ENCODE results near the gene MTHFD2L. TPM values are rescaled to one million over a fixed set of nuclear protein-coding genes. Genes with fewer than 3 reads are reported as not detected.

Gene MTHFD2L
- total RNA-seq, 1 experiment from 2014 or later: 7.1 TPM

DNA sequence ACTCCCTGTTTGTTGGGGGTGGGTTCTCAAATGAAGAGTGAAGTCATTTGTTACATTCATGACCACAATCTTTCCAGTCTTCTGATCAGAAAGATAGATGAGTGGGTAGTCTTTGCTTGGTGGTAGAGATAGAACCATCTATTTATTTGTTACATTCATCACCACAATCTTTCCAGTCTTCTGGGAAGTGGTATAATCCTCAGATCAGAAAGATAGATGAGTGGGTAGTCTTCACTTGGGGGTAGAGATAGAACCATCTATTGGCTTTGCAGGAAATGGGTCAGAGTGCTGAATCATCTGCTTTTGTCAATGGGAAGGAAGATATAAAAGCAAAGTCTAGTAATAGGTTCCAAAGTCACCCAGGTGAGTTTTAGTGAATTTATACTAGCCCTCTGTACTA is 86.1 kb downstream of the MTHFD2L start:
- no peak for DNase-seq (ENCODE audit: low spot score)

DNA sequence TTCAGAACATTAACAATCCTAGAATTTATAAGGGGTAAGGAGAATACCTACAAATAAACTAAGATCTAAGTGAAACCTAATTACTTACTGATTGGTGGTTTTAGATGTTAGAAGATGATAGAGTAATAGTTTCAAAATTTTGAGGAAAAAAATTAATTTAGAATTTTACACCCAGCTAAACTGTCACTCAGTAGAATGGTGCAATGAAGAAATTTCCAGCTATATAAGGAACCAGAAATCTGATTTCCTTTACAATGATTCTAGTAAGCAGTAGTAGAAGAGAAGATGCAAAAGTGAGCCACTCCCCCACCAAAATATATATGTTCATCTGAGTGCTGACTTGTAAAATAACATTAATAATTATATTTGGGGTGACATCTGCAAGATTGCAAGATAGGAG is 95.0 kb downstream of the MTHFD2L start:
- DNase-seq (ENCODE audit: low spot score): no peak

DNA sequence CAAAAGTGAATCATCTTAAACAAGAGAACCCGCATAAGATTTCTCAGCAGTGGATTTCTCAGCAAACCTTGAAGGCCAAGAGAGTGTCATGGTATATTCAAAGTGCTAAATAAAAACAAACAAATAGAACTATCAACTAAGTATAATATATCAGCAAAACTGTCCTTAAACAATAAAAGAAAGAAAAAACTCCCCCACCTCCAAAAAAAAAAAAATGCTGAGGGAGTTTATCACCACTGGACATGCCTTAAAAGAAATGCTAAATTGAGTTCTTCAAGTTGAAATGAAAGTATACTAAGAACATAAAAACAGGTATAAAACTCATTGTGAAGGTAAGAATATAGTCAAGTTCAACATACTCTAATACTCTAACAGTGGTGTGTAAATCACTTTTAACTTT is 96.5 kb downstream of the MTHFD2L start:
- no peak for DNase-seq (ENCODE audit: low spot score)

DNA sequence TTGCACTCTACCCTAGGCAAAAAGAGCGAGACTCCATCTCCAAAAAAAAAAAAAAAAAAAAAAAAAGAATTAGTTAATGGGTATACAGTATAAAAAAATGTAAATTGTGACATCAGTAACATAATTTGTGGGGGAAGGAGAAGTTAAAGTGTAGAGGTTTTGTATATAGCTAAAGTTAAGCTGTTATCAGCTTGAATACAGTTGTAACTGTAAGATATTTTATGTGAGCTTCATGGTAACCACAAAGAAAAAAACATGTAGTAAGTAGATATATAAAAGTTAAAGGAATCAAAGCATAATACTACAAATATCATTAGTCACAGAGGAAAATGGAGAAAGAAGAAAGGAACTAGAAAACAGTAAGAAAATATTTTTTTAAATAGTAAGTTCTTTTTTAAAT is 97.2 kb downstream of the MTHFD2L start:
- DNase-seq (ENCODE audit: low spot score): no peak

DNA sequence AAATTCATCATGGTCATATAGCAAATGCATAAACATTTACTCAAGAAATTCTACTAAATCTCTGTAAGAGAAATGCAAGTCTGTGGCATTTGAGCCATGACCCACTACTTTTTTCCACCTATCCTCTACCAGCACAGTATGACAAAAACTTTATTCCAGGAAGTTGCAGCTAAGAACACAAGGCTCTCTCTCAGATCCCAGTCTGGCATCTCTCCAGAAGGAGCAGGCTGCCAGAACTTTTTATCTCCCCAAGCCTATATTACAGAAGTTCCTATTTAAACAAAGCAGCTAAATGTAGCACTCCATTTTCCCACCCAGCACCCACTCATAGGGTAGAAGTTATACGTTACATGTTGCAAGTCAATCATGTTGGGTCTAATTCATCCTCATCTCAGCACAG is 101.0 kb downstream of the MTHFD2L start:
- peak; percentile 11 for DNase-seq (ENCODE audit: low spot score)

DNA sequence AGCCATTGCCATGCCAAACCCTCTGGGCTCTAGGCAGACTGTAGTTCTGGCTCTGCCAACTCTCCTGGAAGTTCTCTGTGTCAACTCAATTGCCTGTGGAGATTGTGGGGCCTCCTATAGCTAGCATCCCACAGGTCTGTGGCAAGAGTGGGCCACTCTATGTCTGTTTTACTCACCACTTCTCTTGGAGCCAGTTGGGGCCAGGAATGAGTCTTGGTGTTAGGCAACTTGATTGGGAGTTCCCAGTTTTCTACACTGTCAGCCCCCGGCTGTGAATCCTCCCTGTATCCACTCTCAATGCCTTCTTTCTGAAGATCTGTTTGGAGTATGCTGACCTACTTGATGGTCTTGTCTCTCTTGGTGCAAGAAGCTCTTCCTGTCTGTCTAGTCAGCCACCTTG is 102.1 kb downstream of the MTHFD2L start:
- no peak for DNase-seq (ENCODE audit: low spot score)

DNA sequence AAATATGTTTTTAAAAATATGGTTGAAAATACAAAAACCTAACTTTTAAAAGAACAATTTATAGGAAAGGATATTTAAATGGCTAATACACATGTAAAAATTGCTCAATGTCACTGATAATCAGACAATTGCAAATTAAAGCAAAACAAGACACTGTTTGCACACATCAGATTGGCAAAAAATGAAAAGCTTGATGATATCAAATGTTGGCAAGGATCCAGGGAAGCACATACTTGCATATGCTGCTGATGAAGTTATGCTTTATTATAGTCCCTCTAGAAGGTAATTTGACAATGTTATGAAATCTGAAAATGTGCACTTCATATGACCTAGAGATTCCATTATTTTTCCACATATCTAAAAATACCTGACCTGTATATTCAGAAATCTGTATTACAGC is 104.6 kb downstream of the MTHFD2L start:
- DNase-seq (ENCODE audit: low spot score): no peak

DNA sequence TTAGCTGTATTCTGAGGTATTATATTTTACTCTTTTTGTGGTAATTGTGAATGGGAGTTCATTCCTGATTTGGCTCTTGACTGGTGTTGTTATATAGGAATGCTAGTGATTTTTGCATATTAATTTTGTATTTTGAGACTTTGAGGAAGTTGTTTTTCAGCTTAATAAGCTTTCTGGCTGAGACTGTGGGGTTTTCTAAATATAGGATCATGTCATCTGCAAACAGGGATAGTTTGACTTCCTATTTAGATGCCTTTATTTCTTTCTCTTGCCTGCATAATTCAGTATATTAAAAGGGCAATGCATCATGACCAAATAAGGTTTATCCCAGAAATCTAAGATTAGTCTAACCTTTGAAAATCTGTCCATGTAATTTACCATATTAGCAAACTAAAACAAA is 105.6 kb downstream of the MTHFD2L start:
- DNase-seq (ENCODE audit: low spot score): no peak

DNA sequence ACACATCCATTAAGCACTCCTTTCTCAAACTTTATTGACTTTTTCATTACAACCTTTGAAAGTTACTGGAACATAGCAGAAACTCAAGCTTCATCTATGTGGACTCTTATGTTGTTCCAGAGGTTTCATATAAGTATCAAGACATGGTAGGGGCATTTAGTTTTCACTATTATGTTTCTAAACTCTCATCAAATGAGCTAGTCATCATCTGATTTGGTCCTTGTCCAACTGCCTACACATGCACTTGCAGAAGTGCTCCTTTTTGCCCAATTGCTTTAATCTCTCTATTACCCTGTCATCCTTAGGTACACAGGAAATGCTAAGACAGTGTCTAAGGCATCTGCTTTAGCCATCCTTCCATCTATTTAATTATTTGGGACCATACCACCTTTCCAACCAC is 108.2 kb downstream of the MTHFD2L start:
- no peak for DNase-seq (ENCODE audit: low spot score)

DNA sequence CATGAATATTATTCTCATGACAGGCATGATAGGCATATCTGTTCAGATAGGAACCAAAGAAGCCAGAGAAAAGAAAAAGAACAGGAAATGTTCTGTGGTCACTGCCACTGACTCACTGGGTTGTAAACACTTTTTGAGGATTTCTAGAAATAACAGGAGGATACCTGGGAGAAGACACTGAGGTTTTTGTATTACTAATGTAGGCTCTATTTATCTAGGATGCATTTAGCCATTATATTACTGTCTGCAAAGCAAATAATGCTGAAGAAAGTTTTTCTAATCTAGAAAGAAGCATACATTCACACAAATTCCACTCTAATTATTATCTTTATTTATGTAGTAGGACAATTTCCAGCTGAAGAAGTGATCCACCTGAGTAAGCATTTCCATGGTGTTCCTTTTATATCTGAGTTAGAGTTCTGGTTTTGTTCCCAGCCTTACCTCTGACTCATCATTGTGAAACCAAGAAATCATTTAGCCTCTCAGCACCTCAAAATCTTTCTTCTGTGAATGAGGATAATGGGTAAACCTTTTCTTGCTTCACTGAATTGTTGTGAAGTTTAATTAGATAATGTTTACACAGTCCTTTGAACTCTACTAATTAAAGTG is 110.2 kb downstream of the MTHFD2L start:
- peak; percentile 66 for DNase-seq (ENCODE audit: low spot score)

DNA sequence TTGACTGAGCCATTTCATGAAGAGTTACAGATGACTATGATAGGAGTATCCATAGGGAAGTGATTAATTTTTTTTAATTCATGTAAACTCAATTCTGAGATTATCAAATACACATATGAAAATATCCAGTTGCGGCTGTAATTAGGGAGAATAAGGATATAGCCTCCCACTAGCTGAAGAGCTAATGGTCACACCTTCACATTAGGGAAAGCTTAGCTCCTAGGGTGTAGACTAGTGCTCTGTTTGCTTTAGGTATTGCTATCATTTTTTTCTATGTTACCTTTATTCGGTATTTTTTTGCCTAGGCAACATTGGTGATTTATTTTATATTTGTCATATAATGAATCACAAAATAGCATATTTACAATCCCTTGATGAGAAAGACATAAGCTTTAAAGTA is 110.7 kb downstream of the MTHFD2L start:
- DNase-seq (ENCODE audit: low spot score): no peak

DNA sequence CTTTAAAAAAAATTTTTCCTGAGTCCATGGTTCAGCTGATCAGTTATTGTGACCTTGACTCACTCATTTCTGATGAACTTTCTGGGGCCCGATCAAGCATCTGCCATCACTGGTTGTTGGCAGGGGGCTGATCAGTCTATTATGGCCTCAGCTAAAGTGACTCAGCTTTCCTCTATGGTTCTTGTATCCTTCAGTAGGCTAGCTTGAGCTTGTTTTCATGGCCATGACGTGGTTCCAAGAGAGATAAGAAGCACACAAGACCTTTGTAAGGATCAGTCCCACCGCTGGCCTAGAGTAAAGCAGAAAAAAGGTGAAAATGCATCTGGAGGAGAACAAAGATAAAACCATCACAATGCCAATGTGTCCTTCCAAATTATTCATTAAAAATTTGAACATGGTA is 120.6 kb downstream of the MTHFD2L start:
- no peak for DNase-seq (ENCODE audit: low spot score)

DNA sequence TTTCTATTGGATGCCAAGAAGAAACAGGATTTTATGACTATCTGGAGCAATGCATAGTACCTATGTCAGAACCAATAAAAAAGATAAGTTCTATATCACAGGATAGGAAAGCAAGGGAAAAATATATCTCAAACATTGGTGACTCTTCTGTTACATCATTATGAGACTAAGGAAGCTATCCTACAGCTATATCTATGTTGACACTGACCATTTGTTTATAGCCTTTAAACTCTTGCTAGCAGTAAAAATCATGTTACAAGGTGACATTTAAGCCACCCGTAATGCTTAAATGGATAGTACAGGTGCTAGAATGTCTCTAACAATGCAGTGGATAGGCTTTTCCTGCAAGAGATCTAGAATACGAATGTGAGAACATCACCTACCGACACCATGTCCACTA is 121.8 kb downstream of the MTHFD2L start:
- no peak for DNase-seq (ENCODE audit: low spot score)

DNA sequence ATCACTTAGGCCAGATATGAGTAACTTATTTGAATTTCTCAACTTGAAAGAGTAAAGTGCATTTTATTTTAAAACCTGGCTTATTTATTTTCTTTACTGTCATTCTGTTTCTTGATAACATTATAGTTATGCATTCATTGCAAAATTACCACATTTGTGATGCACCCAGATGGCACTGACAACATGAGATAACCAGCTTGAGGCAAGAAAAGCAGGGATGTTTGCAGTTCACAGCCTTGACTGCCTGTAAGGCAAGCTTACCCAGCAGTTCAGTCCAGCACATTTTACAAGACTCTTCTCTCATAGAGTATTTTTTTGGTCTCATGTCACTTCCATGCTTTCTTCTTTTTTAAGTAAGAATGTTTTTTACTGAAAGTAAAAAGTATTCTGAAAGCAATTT is 125.0 kb downstream of the MTHFD2L start:
- DNase-seq (ENCODE audit: low spot score): no peak

DNA sequence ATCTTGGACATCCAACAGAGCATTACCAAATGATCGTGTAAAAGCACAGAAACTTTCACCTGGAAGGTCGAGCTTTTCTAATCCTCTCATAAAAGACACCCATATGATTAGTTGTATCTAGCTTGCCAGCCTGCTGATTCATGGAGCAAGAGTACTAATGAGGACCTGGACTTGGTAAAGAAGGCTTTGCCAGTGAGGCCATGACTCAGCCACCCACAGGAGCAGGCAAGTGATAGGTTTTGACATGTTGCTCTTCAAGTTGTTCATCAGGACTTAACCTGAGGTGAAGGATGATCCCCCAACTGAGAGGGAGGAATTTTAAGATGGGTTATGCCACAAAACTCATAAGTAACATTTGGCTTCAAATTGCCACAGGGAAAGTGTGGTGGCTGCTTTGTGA is 125.7 kb downstream of the MTHFD2L start:
- peak; percentile 84 for DNase-seq (ENCODE audit: low spot score)

DNA sequence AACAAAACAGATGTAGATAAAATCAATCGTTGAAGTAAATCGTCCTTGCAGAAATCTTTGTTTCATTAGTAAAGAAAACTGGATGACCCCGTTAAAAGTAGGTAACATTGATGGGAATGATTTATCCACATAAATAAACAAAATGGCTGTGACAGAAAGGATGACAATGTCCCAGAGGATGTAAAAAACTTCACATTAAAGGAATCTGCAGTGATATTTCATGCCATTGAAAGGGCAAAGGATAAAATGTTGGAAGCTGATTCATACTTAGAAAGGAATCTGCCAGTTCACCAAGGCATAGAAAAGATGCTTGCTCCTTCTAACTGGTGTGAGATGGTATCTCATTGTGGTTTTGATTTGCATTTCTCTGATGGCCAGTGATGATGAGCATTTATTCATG is 126.1 kb downstream of the MTHFD2L start:
- DNase-seq (ENCODE audit: low spot score): peak; percentile 81

DNA sequence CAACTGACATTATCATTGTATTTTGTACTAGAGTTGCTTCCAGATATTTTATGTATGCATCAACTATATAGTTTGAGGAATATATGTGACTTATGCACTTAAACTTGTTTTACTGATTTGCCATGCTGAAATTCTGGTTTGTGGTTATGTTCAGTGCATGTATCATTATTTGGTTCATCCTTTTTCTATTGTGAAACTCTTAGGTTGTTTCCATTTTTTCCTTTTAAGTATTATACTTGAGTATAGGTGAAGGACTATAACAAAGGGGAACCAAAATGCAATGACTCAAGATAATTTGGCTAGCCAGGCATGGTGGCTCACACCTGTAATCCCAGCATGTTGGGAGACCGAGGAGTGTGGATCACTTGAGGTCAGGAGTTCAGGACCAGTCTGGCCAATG is 129.2 kb downstream of the MTHFD2L start:
- no peak for DNase-seq (ENCODE audit: low spot score)

DNA sequence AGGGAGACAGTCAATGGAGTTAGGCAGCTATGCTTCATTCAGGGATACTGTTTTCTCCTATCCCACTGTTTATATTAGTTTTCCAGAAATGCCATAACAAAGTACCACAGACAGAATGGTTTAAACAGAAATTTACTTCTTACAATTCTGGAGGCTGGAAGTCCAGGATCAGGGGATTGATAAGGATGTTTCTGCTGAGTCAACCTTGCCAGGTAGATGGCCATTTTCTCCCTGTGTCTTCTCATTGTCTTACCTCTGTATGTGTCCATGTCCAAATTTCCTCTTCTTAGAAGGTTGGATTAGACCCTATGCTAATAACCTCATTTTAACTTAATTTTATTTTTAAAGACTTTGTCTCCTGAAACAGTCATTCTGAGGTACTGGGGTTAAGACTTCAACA is 129.9 kb downstream of the MTHFD2L start:
- DNase-seq (ENCODE audit: low spot score): no peak

DNA sequence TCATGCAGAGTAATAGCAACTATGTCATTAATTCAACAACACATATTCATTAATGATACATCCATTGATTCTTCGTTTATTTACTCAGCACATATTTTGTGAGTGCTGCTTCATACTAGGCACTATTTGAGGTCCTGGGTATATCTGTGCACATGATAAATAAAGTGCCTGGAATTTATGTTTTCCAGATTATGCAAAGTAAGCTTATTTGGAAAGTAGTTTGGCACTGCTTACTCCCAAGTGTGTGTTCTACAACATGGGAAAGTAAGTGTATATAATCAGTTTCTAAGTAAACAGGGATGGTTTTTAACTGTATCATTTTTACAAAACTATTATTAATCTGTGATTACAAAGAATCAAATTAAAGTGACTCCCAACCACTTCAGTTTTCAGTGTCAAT is 133.6 kb downstream of the MTHFD2L start:
- no peak for DNase-seq (ENCODE audit: low spot score)

DNA sequence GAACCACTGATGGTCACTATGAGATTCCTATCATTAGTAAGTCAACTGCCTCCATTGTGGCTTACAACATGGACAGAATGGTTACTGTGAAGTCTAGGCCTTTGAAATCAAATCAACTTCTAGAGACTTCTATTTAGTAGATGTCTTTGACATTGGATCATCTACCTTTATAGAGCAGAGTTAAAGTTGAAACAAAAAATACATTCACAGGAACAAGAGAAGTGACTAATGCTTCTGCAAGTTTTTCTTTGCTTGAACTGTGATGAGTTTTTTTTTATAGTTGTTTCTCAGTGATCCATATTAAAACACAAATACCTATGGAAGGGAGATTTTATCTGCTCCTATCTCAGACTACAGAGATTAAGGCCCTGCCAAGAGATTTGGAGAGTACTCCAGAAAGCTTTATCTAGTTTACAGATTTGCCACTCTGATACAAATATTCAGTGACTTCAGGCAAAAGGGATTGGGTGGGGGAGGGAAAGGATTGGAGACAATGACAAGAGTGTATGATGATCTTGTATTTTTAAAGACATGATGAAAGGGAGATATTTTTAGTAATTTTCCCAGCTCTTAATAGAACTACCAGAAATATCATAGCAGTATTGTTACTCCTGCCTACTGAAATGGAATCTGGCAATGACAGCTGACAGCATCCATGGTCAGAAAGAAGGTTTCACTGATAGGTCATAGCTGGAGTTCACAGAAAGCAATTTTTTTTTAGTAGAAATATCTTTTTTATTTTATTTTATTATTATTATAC is 134.4 kb downstream of the MTHFD2L start:
- DNase-seq (ENCODE audit: low spot score): no peak

DNA sequence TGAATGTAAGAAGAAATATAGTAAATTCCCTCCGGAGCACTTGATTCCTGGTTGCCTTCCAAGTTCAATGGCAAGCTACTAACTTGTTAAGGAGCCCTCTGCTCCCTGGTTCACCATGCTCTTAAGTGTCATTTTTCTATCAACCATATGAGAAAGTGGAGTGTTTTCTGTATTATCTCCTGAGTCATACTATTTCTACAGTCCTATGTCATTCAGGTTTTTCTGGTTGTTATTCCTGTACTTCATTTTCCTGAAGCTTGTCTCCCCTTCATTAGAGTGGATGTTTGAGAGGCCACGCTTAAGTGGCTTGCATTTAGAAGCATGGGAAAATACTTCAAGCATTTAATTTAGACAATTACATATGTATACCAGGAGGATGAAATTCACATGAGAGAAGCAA is 135.6 kb downstream of the MTHFD2L start:
- no peak for DNase-seq (ENCODE audit: low spot score)

DNA sequence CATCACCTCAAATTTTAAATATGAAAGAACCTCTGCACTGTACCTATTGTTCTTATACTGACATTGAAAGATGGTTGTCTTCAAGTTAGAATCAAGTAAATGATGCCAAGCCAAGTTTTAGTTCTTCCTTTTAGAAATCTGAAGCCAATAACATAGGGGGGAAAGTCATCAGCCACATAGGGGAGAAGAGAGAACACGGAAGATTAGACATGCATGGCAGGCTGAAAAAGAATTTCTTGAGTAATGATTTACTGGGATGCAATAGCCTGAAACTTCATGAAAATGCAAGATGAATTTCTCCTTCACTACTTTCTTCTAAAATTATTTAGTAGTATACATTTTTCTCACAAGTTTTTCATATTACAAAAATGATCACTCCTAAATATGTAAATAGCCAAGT is 136.8 kb downstream of the MTHFD2L start:
- DNase-seq (ENCODE audit: low spot score): no peak

DNA sequence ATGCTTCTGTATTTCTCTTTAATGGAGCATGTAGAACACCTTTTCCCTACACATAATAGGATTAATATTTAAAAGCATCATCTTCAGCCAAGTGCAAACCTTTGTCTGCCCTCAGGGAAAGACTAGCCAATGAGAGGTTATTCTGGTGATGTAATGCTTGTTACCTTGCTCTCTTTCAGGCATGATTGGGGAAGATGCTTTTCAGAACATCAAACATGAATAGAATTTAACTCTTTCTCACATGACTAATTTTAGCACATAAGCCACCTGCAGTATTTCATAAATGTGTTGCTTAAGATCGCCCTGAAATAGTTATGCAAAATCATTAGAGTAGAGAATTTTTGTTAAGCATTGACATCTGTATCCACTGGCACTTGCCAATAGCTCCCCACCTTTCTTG is 139.6 kb downstream of the MTHFD2L start:
- no peak for DNase-seq (ENCODE audit: low spot score)

DNA sequence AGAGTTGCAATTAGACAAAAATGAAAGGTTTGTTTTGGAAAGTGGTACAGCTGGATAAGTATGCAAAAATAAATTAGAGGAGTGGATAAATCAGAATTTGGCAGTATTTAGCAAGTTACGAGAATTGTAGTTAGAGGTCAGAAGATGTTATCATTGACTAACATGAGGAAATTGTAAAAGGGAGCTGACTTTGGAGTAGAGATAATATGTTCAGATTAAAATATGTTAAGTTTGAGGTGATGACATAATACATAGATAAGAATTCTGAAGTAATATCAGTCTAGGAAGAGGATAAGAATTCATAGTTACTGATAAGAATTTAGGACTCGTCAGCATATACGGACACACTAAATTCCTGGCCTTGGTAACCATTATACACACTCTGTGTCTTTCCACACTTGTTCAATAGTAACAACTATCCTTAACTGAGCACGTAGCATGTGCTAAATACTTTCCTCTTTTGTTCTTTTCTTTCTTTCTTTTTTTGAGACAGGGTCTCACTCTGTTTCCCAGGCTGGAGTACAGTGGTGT is 146.2 kb downstream of the MTHFD2L start:
- DNase-seq (ENCODE audit: low spot score): no peak
